DOHH2 (cell line): ENCODE data around the gene LTA4H.

Source experiments
- H3F3A ChIP-seq: fragments of 200-600 bp; sonication (generic), shearing (Covaris generic); 2 replicates; pipeline ENCODE4 v1.6.0; 2016; ENCODE audit warnings: antibody characterized with exemption, mild to moderate bottlenecking; ENCODE audit not compliant: control insufficient read depth, insufficient read depth
- H3K27ac ChIP-seq: fragments of 200-600 bp; sonication (generic); 2 replicates; pipeline ENCODE4 v1.5.1; 2014; ENCODE audit warnings: low read depth, mild to moderate bottlenecking, low read length, moderate library complexity
- H3K27me3 ChIP-seq: fragments of 200-600 bp; sonication (generic); 2 replicates; pipeline ENCODE4 v1.6.1; 2014; ENCODE audit warnings: mild to moderate bottlenecking, low read length, mixed read lengths; ENCODE audit not compliant: control insufficient read depth
- H3K36me3 ChIP-seq: fragments of 200-600 bp; sonication (generic); 2 replicates; pipeline ENCODE4 v1.6.1; 2014; ENCODE audit warnings: mild to moderate bottlenecking, low read length, moderate library complexity, mixed read lengths; ENCODE audit not compliant: control insufficient read depth
- H3K4me1 ChIP-seq: fragments of 200-600 bp; sonication (generic); 2 replicates; pipeline ENCODE4 v1.6.1; 2014; ENCODE audit warnings: mild to moderate bottlenecking, low read length, mixed read lengths; ENCODE audit not compliant: control insufficient read depth
- H3K4me2 ChIP-seq: fragments of 200-600 bp; sonication (generic); 2 replicates; pipeline ENCODE4 v1.6.0; 2014; ENCODE audit warnings: mild to moderate bottlenecking, low read length, moderate library complexity
- H3K4me3 ChIP-seq: fragments of 200-600 bp; sonication (generic); 2 replicates; pipeline ENCODE4 v1.5.1; 2014; ENCODE audit warnings: mild to moderate bottlenecking, low read length, mixed read lengths
- H3K79me2 ChIP-seq: fragments of 200-600 bp; sonication (generic); 2 replicates; pipeline ENCODE4 v1.6.1; 2014; ENCODE audit warnings: mild to moderate bottlenecking, low read length, mixed read lengths; ENCODE audit not compliant: control insufficient read depth
- H3K9me2 ChIP-seq: fragments of 200-600 bp; sonication (generic); replicated peaks from 2 replicates; pipeline ENCODE4 v1.6.1; 2014; ENCODE audit warnings: mild to moderate bottlenecking, low read length, mixed read lengths; ENCODE audit not compliant: control insufficient read depth
- H3K9me3 ChIP-seq: fragments of 200-600 bp; sonication (generic); 2 replicates; pipeline ENCODE4 v1.6.1; 2014; ENCODE audit warnings: antibody characterized with exemption, low read length, mixed read lengths; ENCODE audit not compliant: control insufficient read depth, insufficient read depth
- H4K20me1 ChIP-seq: fragments of 200-600 bp; sonication (generic); 2 replicates; pipeline ENCODE4 v1.6.0; 2014; ENCODE audit warnings: low read depth, mild to moderate bottlenecking, antibody characterized with exemption, low read length, moderate library complexity; ENCODE audit not compliant: control insufficient read depth, insufficient read depth
- CTCF ChIP-seq: fragments of 200-600 bp; sonication (generic); IDR thresholded peaks from one replicate; pipeline ENCODE4 v1.5.1; 2014; ENCODE audit warnings: antibody characterized with exemption, mild to moderate bottlenecking, low read depth, low read length; ENCODE audit not compliant: poor library complexity, severe bottlenecking
- EZH2phosphoT487 ChIP-seq: fragments of 200-600 bp; sonication (generic); IDR thresholded peaks from 2 replicates; pipeline ENCODE4 v1.6.1; 2017; ENCODE audit warnings: borderline replicate concordance, mild to moderate bottlenecking, antibody characterized with exemption, low read length, moderate library complexity, mixed read lengths

Gene LTA4H

GRCh38 chr12:95978351-95978750 is 57.0 kb downstream of the LTA4H start:
- TF ChIP-seq EZH2phosphoT487 = no peak
- no peak for TF ChIP-seq CTCF
- peaks cover 19% of the 10 kb centered on the region for H3K4me1 ChIP-seq
- no peak overlapping the region for H3K27ac ChIP-seq
- H3F3A ChIP-seq = no peaks in the 10 kb centered on the region
- H3K79me2 ChIP-seq = no peaks in the 10 kb centered on the region
- no peaks in the 10 kb centered on the region for H3K36me3 ChIP-seq
- no peak overlapping the region for H3K4me2 ChIP-seq
- no peaks in the 10 kb centered on the region for H3K27me3 ChIP-seq
- no peak overlapping the region for H3K4me3 ChIP-seq
- no peaks in the 10 kb centered on the region for H3K9me2 ChIP-seq
- H3K9me3 ChIP-seq = no peaks in the 10 kb centered on the region
- no peaks in the 10 kb centered on the region for H4K20me1 ChIP-seq

GRCh38 chr12:95977764-95978305 is 57.6 kb downstream of the LTA4H start:
- Histone ChIP-seq H3K4me3 (no peak overlapping the region), H3K9me3 (no peaks in the 10 kb centered on the region), H3K4me2 (no peak overlapping the region), H3K36me3 (no peaks in the 10 kb centered on the region), H3K9me2 (no peaks in the 10 kb centered on the region), H4K20me1 (no peaks in the 10 kb centered on the region), H3F3A (no peaks in the 10 kb centered on the region), H3K27me3 (no peaks in the 10 kb centered on the region), H3K4me1 (peaks cover 22% of the 10 kb centered on the region), H3K79me2 (no peaks in the 10 kb centered on the region), H3K27ac (no peak overlapping the region)
- TF ChIP-seq EZH2phosphoT487 = no peak
- TF ChIP-seq CTCF = no peak

- Histone ChIP-seq H3K79me2 (no peaks in the 10 kb centered on the region), H3K4me3 (no peak overlapping the region), H4K20me1 (no peaks in the 10 kb centered on the region), H3K9me3 (no peaks in the 10 kb centered on the region), H3K27me3 (no peaks in the 10 kb centered on the region), H3K36me3 (no peaks in the 10 kb centered on the region), H3K4me2 (no peak overlapping the region), H3K27ac (no peak overlapping the region), H3F3A (no peaks in the 10 kb centered on the region), H3K9me2 (no peaks in the 10 kb centered on the region), H3K4me1 (peaks cover 22% of the 10 kb centered on the region)
- TF ChIP-seq EZH2phosphoT487 = no peak
- no peak for TF ChIP-seq CTCF
Measured at GRCh38 chr12:95976416-95976832, 59.0 kb downstream of the LTA4H start.
